Measurements from ENCODE around the gene LRP3. TPM values are rescaled to one million over a fixed set of nuclear protein-coding genes. Genes with fewer than 3 reads are reported as not detected.
A peak's percentile ranks its signal among the peaks of the same experiment; 100 is the strongest.

LRP3 gene
- total and polyA plus RNA-seq, 2 of the 13 experiments (the other 11 are each of a cell fraction or from before 2014, with no cell fraction given) = 17.6 to 51.6 TPM

DNA sequence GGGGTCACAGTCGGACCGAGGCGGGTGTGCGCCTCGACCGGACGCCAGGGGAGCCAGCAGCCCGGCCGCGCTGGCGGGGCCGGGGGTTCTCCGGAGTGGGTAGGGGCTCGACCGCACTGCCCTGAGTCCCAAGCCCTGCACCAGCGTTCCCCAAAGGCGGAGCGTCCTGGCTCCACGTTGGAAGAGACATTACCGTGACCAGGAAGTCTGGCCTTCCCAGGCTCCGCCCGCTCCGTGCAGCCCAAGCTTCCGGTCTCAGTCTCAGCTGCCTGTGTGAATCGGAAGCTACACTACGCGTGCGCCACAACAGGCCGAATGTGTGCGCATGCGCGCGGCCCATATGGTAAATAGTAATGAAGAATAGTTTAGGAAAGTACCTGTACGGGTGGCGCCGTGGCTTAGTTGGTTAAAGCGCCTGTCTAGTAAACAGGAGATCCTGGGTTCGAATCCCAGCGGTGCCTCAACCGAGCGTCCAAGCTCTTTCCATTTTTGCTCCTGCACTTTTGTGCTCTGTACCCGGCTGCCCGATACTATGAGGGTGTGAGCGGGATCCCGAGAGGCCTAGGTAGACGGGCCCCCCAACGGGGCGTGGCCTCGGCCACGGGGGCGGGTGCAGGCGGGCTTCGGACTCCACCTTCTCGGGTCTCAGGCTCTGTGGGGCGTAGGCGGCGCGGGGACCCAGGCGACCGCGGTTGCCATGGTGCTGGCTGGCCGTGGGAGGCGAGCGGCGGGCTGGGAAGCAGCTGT lies 17.3 kb upstream of the LRP3 start (continued):
- TF ChIP-seq ZNF12 (CRISPR knock-in tag; IDR thresholded peaks at IDR 0.05) = peak; percentile 76
- no peak for TF ChIP-seq HOXA9 (CRISPR knock-in tag; IDR thresholded peaks at IDR 0.05; ENCODE audit: borderline replicate concordance)
- TF ChIP-seq, protein P1, sequence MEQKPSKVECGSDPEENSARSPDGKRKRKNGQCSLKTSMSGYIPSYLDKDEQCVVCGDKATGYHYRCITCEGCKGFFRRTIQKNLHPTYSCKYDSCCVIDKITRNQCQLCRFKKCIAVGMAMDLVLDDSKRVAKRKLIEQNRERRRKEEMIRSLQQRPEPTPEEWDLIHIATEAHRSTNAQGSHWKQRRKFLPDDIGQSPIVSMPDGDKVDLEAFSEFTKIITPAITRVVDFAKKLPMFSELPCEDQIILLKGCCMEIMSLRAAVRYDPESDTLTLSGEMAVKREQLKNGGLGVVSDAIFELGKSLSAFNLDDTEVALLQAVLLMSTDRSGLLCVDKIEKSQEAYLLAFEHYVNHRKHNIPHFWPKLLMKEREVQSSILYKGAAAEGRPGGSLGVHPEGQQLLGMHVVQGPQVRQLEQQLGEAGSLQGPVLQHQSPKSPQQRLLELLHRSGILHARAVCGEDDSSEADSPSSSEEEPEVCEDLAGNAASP (CRISPR knock-in tag; IDR thresholded peaks at IDR 0.05; ENCODE audit: borderline replicate concordance) = peak; percentile 38; the same call in 1 of the 2 replicates
- peak; percentile 98 for TF ChIP-seq POLR2G (IDR thresholded peaks at IDR 0.05; ENCODE audit: low read depth, low read length)
- TF ChIP-seq, protein P2, sequence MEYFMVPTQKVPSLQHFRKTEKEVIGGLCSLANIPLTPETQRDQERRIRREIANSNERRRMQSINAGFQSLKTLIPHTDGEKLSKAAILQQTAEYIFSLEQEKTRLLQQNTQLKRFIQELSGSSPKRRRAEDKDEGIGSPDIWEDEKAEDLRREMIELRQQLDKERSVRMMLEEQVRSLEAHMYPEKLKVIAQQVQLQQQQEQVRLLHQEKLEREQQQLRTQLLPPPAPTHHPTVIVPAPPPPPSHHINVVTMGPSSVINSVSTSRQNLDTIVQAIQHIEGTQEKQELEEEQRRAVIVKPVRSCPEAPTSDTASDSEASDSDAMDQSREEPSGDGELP (IDR thresholded peaks at IDR 0.05; ENCODE audit: borderline replicate concordance, low read depth) = peak; percentile 74; the same call in 1 of the 2 replicates
- TF ChIP-seq, protein P3, sequence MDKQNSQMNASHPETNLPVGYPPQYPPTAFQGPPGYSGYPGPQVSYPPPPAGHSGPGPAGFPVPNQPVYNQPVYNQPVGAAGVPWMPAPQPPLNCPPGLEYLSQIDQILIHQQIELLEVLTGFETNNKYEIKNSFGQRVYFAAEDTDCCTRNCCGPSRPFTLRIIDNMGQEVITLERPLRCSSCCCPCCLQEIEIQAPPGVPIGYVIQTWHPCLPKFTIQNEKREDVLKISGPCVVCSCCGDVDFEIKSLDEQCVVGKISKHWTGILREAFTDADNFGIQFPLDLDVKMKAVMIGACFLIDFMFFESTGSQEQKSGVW (CRISPR knock-in tag; IDR thresholded peaks at IDR 0.05; ENCODE audit: borderline replicate concordance) = no peak
- TF ChIP-seq ZSCAN12 (CRISPR knock-in tag; IDR thresholded peaks at IDR 0.05) = no peak
- TF ChIP-seq, protein P4, sequence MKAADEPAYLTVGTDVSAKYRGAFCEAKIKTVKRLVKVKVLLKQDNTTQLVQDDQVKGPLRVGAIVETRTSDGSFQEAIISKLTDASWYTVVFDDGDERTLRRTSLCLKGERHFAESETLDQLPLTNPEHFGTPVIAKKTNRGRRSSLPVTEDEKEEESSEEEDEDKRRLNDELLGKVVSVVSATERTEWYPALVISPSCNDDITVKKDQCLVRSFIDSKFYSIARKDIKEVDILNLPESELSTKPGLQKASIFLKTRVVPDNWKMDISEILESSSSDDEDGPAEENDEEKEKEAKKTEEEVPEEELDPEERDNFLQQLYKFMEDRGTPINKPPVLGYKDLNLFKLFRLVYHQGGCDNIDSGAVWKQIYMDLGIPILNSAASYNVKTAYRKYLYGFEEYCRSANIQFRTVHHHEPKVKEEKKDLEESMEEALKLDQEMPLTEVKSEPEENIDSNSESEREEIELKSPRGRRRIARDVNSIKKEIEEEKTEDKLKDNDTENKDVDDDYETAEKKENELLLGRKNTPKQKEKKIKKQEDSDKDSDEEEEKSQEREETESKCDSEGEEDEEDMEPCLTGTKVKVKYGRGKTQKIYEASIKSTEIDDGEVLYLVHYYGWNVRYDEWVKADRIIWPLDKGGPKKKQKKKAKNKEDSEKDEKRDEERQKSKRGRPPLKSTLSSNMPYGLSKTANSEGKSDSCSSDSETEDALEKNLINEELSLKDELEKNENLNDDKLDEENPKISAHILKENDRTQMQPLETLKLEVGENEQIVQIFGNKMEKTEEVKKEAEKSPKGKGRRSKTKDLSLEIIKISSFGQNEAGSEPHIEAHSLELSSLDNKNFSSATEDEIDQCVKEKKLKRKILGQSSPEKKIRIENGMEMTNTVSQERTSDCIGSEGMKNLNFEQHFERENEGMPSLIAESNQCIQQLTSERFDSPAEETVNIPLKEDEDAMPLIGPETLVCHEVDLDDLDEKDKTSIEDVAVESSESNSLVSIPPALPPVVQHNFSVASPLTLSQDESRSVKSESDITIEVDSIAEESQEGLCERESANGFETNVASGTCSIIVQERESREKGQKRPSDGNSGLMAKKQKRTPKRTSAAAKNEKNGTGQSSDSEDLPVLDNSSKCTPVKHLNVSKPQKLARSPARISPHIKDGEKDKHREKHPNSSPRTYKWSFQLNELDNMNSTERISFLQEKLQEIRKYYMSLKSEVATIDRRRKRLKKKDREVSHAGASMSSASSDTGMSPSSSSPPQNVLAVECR (CRISPR knock-in tag; IDR thresholded peaks at IDR 0.05; ENCODE audit: borderline replicate concordance) = peak; percentile 84
- 0 out of 2 replicates have a peak, but pooled peaks have one; percentile 16 for TF ChIP-seq ZNF136 (CRISPR knock-in tag; IDR thresholded peaks at IDR 0.05; ENCODE audit: low read depth)
- TF ChIP-seq RBFOX2 (IDR thresholded peaks at IDR 0.05; ENCODE audit: low read depth, low read length) = peak; percentile 95
- peak; percentile 77 for TF ChIP-seq FOXA3 (CRISPR knock-in tag; IDR thresholded peaks at IDR 0.05)
- TF ChIP-seq ZNF780A (CRISPR knock-in tag; IDR thresholded peaks at IDR 0.05) = no peak
- TF ChIP-seq, protein P5, sequence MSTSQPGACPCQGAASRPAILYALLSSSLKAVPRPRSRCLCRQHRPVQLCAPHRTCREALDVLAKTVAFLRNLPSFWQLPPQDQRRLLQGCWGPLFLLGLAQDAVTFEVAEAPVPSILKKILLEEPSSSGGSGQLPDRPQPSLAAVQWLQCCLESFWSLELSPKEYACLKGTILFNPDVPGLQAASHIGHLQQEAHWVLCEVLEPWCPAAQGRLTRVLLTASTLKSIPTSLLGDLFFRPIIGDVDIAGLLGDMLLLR (CRISPR knock-in tag; IDR thresholded peaks at IDR 0.05) = peak; percentile 61
- no peak for TF ChIP-seq NR2F2 (IDR thresholded peaks at IDR 0.05; ENCODE audit: borderline replicate concordance, low read depth)
- no peak for TF ChIP-seq SMARCE1 (IDR thresholded peaks at IDR 0.05; ENCODE audit: borderline replicate concordance)
- peak; percentile 36; the same call in 1 of the 2 replicates for TF ChIP-seq ZNF768 (CRISPR knock-in tag; IDR thresholded peaks at IDR 0.05)
- TF ChIP-seq, protein P6, sequence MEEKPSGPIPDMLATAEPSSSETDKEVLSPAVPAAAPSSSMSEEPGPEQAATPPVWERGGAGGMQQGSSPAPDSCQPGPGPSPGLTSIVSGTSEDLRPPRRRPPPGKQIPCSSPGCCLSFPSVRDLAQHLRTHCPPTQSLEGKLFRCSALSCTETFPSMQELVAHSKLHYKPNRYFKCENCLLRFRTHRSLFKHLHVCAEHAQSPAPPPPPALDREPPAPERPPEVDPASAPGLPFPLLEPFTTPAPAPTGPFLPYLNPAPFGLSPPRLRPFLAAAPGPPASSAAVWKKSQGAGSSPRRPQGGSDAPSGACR (CRISPR knock-in tag; IDR thresholded peaks at IDR 0.05) = peak; percentile 84
- peak; percentile 78 for TF ChIP-seq ZNF7 (CRISPR knock-in tag; IDR thresholded peaks at IDR 0.05)
